Muscle layer of duodenum (tissue), 2 donors: ENCODE data around the gene FRMD5.
"Not testable (repeated sequence)": the region's sequence is repeated elsewhere in the genome, so short reads cannot be mapped to it uniquely, and the experiment has no call there.

Experiments used
- H3K27ac ChIP-seq: one replicate; pipeline ENCODE4 v1.7.0; 2013; ENCODE audit warnings: mild to moderate bottlenecking, low read length
- H3K27me3 ChIP-seq: one replicate; pipeline ENCODE4 v1.7.0; 2013; ENCODE audit warnings: low read depth, mild to moderate bottlenecking, control low read depth, low read length
- H3K36me3 ChIP-seq, 2 donors: one replicate each; pipeline ENCODE4 v1.7.0; 2013; ENCODE audit warnings: low read length in 2 of 2, control low read depth in 1 of 2, mild to moderate bottlenecking in 1 of 2; ENCODE audit not compliant: insufficient read depth in 2 of 2, control insufficient read depth in 1 of 2
- H3K4me1 ChIP-seq, 2 donors: one replicate each; pipeline ENCODE4 v1.7.0; 2013; ENCODE audit warnings: low read length in 2 of 2, mild to moderate bottlenecking in 2 of 2, control low read depth in 1 of 2, moderate library complexity in 1 of 2; ENCODE audit not compliant: insufficient read depth in 2 of 2, control insufficient read depth in 1 of 2
- H3K4me3 ChIP-seq, 2 donors: one replicate each; pipeline ENCODE4 v1.7.0; 2013; ENCODE audit warnings: low read length in 2 of 2, low read depth in 1 of 2, mild to moderate bottlenecking in 1 of 2
- H3K9me3 ChIP-seq, 2 donors: one replicate each; pipeline ENCODE4 v1.7.0; 2013; ENCODE audit warnings: low read length in 2 of 2, control low read depth in 1 of 2, mild to moderate bottlenecking in 1 of 2; ENCODE audit not compliant: control insufficient read depth in 1 of 2
- donor health status: healthy.

Gene FRMD5

GRCh38 chr15:44029940-44030568 lies 165.0 kb downstream of the FRMD5 start:
- peaks cover 0 to 2% of the 10 kb centered on the region in 2 donors for H3K9me3 ChIP-seq
- no peak overlapping the region for H3K27ac ChIP-seq
- no peaks in the 10 kb centered on the region for H3K36me3 ChIP-seq
- no peak overlapping the region for H3K4me3 ChIP-seq
- no peaks in the 10 kb centered on the region for H3K27me3 ChIP-seq
- peaks cover 0 to 6% of the 10 kb centered on the region in 2 donors for H3K4me1 ChIP-seq

GRCh38 chr15:44029003-44029402 lies 166.1 kb downstream of the FRMD5 start:
- no peak overlapping the region for H3K27ac ChIP-seq
- H3K4me1 ChIP-seq: peaks cover 0 to 6% of the 10 kb centered on the region in 2 donors
- H3K4me3 ChIP-seq: no peak overlapping the region

DNA sequence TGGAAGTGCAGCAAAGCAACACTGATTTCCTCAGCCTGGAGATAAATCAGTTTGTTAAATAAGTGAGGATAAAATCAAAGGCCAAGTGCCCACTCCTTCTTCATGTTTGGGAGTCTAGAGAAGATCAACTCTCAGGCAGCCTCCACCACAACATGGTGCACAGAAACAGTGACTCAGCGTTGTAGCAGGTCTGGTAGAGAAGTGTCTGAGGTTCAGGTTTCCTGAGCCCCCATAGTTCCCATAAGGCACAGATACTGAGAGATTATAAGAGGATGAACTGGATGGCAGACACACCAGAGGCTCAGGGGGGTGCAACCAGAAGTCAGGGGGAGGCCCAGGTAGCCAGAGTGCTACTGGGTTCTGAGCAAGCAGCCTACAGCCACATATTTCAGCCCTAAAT lies 166.7 kb downstream of the FRMD5 start:
- Histone ChIP-seq H3K36me3 (no peaks in the 10 kb centered on the region), H3K9me3 (peaks cover 0 to 2% of the 10 kb centered on the region in 2 donors), H3K4me3 (no peak overlapping the region), H3K27ac (no peak overlapping the region), H3K27me3 (no peaks in the 10 kb centered on the region), H3K4me1 (peaks cover 0 to 6% of the 10 kb centered on the region in 2 donors)

More at GRCh38 chr15:44029003-44029402, 166.1 kb downstream of the FRMD5 start:
- Histone ChIP-seq H3K9me3 (peaks cover 0 to 2% of the 10 kb centered on the region in 2 donors), H3K36me3 (no peaks in the 10 kb centered on the region), H3K27me3 (no peaks in the 10 kb centered on the region)

GRCh38 chr15:44024155-44024554 lies 170.9 kb downstream of the FRMD5 start:
- no peaks in the 10 kb centered on the region for H3K27me3 ChIP-seq
- H3K9me3 ChIP-seq: peaks cover 0 to 4% of the 10 kb centered on the region in 2 donors
- no peak overlapping the region for H3K27ac ChIP-seq
- H3K36me3 ChIP-seq: no peaks in the 10 kb centered on the region
- no peak overlapping the region for H3K4me3 ChIP-seq
- H3K4me1 ChIP-seq: no peaks in the 10 kb centered on the region

DNA sequence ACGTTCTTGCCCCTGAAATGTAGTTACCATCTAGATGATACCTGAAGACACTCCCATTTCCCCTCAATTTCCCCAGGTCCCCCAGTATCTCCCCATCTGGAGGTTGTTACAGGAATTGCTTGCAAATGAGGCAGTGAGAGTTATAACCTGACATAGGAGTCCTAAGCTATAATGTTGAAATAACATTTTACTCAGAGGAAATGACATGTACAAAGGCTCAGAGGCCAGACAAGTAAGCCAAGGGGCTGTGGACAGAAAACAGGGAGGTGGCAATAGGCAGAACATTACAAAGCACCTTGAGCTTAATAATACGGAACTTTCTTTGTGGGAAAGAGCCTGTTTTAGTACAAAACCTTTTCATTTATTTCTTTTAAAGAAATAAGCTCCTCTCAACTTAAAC lies 171.9 kb downstream of the FRMD5 start:
- H3K36me3 ChIP-seq: no peaks in the 10 kb centered on the region
- H3K27me3 ChIP-seq: no peaks in the 10 kb centered on the region
- no peaks in the 10 kb centered on the region for H3K4me1 ChIP-seq
- no peak overlapping the region for H3K4me3 ChIP-seq
- no peak overlapping the region for H3K27ac ChIP-seq
- peaks cover 0 to 4% of the 10 kb centered on the region in 2 donors for H3K9me3 ChIP-seq

DNA sequence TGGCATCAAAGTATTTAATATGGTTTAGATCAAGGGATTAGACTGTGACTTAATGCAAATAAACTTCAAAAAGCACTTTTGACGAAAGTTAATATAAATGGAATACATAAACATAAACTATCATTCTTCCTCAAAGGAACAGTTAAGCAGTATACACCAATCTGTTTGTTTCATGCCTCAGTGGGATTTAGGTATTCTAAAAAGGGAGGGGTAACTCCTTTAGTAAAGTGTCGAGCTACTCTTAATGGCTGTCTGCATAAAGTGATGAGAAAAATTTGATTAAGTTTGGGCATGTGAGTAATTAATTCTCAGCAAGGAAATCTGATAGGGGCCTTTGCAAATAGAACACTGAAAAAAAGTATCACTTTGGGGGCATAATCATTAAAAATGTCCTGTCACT lies 176.9 kb downstream of the FRMD5 start:
- H3K9me3 ChIP-seq: peaks cover 0 to 2% of the 10 kb centered on the region in 2 donors
- H3K4me3 ChIP-seq: no peak overlapping the region
- no peaks in the 10 kb centered on the region for H3K27me3 ChIP-seq
- H3K4me1 ChIP-seq: no peaks in the 10 kb centered on the region
- H3K27ac ChIP-seq: no peak overlapping the region
- no peaks in the 10 kb centered on the region for H3K36me3 ChIP-seq

GRCh38 chr15:44015545-44016305 lies 179.3 kb downstream of the FRMD5 start:
- no peaks in the 10 kb centered on the region for H3K9me3 ChIP-seq
- H3K36me3 ChIP-seq: no peaks in the 10 kb centered on the region
- no peak overlapping the region for H3K4me3 ChIP-seq
- no peak overlapping the region for H3K27ac ChIP-seq
- H3K4me1 ChIP-seq: no peaks in the 10 kb centered on the region
- H3K27me3 ChIP-seq: no peaks in the 10 kb centered on the region

- Histone ChIP-seq H3K4me3 (no peak overlapping the region), H3K36me3 (no peaks in the 10 kb centered on the region)
These were observed 183.7 kb downstream of the FRMD5 start for GRCh38 chr15:44011238-44011854.

GRCh38 chr15:44010089-44010488 lies 185.0 kb downstream of the FRMD5 start:
- Histone ChIP-seq H3K4me1 (no peaks in the 10 kb centered on the region), H3K4me3 (no peak overlapping the region), H3K36me3 (no peaks in the 10 kb centered on the region), H3K9me3 (no peaks in the 10 kb centered on the region), H3K27ac (no peak overlapping the region), H3K27me3 (no peaks in the 10 kb centered on the region)

More at GRCh38 chr15:44011238-44011854, 183.7 kb downstream of the FRMD5 start:
- Histone ChIP-seq H3K27me3 (no peaks in the 10 kb centered on the region), H3K27ac (no peak overlapping the region), H3K4me1 (no peaks in the 10 kb centered on the region), H3K9me3 (no peaks in the 10 kb centered on the region)

GRCh38 chr15:44009038-44009437 lies 186.0 kb downstream of the FRMD5 start:
- Histone ChIP-seq H3K27ac (no peak overlapping the region), H3K27me3 (no peaks in the 10 kb centered on the region), H3K4me3 (no peak overlapping the region)

DNA sequence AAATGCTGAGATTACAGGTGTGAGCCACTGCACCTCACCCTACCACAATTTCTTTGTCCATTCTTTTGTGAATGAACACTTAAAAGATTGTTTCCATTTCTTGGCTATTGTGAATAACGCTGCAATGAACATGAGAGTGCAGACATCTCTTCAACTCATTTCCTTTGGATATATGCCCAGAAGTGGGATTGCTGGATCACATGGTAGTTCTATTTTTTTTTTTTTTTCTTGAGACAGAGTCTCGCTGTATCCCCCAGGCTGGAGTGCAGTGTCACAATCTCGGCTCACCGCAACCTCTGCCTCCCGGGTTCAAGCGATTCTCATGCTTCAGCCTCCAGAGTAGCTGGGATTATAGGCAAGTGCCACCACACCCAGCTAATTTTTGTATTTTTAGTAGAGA lies 194.8 kb downstream of the FRMD5 start:
- not testable (repeated sequence) for H3K4me1 ChIP-seq, H3K27ac ChIP-seq, H3K27me3 ChIP-seq, H3K9me3 ChIP-seq, H3K4me3 ChIP-seq, H3K36me3 ChIP-seq

More at GRCh38 chr15:44009038-44009437, 186.0 kb downstream of the FRMD5 start:
- no peaks in the 10 kb centered on the region for H3K36me3 ChIP-seq
- H3K9me3 ChIP-seq: no peaks in the 10 kb centered on the region
- H3K4me1 ChIP-seq: no peaks in the 10 kb centered on the region
